DND-41 (cell line): Measurements from ENCODE around the gene ADARB2.

Experiments
- ATAC-seq: fragments of 200-7000 bp; cut with Tn5 transposase; 3 replicates; pipeline ENCODE4 v1.9.1; 2021; ENCODE audit warnings: low read depth; ENCODE audit not compliant: insufficient read depth
- DNase-seq: peaks from one replicate; pipeline ENCODE4 v3.0.0-alpha.2; 2020
- H2AFZ ChIP-seq: 2 replicates; pipeline ENCODE4 v1.6.0; 2012; ENCODE audit warnings: low read depth, low read length
- H3K27ac ChIP-seq: 2 replicates; pipeline ENCODE4 v1.5.1; 2012; ENCODE audit warnings: low read length, inconsistent platforms
- H3K27me3 ChIP-seq: fragments of 200-600 bp; sonication (generic); 2 replicates; pipeline ENCODE4 v1.6.0; 2012; ENCODE audit warnings: low read length, mild to moderate bottlenecking, inconsistent platforms; ENCODE audit not compliant: insufficient read depth, poor library complexity
- H3K36me3 ChIP-seq: 2 replicates; pipeline ENCODE4 v1.5.1; 2012; ENCODE audit warnings: low read length, inconsistent platforms; ENCODE audit not compliant: insufficient read depth
- H3K4me1 ChIP-seq: 2 replicates; pipeline ENCODE4 v1.5.1; 2012; ENCODE audit warnings: mild to moderate bottlenecking, low read length; ENCODE audit not compliant: insufficient read depth
- H3K4me2 ChIP-seq: 2 replicates; pipeline ENCODE4 v1.6.0; 2012; ENCODE audit warnings: mild to moderate bottlenecking, moderate library complexity, low read length, inconsistent platforms; ENCODE audit not compliant: insufficient read depth
- H3K4me3 ChIP-seq, 2 experiments: fragments of 200-600 bp in 1 of 2; shearing (Covaris generic) in 1 of 2; 2 replicates each; pipeline ENCODE4 v1.5.1; 2012 to 2016; ENCODE audit warnings: inconsistent platforms in 2 of 2, low read length in 2 of 2, mild to moderate bottlenecking in 2 of 2, low read depth in 1 of 2, moderate library complexity in 1 of 2
- H3K79me2 ChIP-seq: 2 replicates; pipeline ENCODE4 v1.6.0; 2012; ENCODE audit warnings: low read length, inconsistent platforms; ENCODE audit not compliant: insufficient read depth
- H3K9ac ChIP-seq: 2 replicates; pipeline ENCODE4 v1.6.0; 2012; ENCODE audit warnings: low read depth, mild to moderate bottlenecking, inconsistent platforms, low read length, moderate library complexity
- H3K9me3 ChIP-seq: 2 replicates; pipeline ENCODE4 v1.5.1; 2012; ENCODE audit warnings: low read length, moderate library complexity, mild to moderate bottlenecking, inconsistent platforms; ENCODE audit not compliant: insufficient read depth, severe bottlenecking
- H4K20me1 ChIP-seq: 2 replicates; pipeline ENCODE4 v1.6.0; 2012; ENCODE audit warnings: low read length; ENCODE audit not compliant: insufficient read depth
- CTCF ChIP-seq: IDR thresholded peaks from 2 replicates; pipeline ENCODE4 v1.5.1; 2012; ENCODE audit warnings: borderline replicate concordance, low read length, moderate library complexity, mild to moderate bottlenecking; ENCODE audit not compliant: poor library complexity, severe bottlenecking; ENCODE audit errors: extremely low read depth
- EZH2 ChIP-seq: IDR thresholded peaks from 3 replicates; pipeline ENCODE4 v1.6.1; 2012; ENCODE audit warnings: borderline replicate concordance, low read depth, mild to moderate bottlenecking, moderate library complexity, low read length, inconsistent platforms; ENCODE audit not compliant: severe bottlenecking

ADARB2 gene

DNA sequence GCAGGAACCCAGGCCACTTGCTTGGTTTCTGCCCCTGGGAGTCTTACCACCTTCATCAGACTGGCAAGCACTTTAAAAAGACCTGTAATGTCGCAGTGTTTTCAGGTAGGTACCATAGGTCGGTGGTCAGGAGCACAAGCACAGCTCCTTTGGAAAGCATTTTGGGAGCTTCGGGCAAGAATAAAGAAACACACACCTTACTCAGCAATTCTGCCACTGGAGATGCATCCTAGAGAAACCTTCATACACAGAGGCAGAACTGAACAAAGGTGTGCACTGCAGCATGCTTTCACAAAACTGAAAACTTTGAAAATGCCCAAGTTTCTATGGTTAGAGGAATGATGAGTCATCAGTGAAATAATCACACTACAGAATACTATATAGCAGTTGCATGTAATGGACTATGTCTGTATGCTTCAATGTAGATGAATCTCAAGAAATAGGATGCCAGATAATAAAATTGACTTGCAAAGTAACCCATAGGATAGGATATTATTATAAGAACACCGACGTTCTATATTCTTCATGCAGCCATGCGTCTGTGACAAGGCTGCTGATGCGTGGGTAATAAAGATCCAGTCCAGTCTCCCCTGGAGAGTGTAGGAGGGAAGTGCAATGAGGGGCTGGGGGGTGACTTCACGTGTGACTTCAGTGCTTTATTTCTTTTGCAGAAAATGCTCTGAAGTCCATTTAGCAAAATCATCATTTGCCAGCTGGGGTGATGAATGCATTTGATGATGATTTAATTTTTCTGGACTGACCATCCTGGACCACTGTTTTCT, 371.6 kb downstream of the ADARB2 start:
- no peak for DNase-seq
- Histone ChIP-seq H3K4me1 (peaks cover 15% of the 10 kb centered on the region), H3K27me3 (no peaks in the 10 kb centered on the region), H3K36me3 (no peaks in the 10 kb centered on the region), H3K27ac (no peak overlapping the region), H3K79me2 (no peaks in the 10 kb centered on the region), H3K9me3 (no peaks in the 10 kb centered on the region), H4K20me1 (no peaks in the 10 kb centered on the region), H2AFZ (no peak overlapping the region), H3K9ac (no peak overlapping the region), H3K4me3 (no peak overlapping the region), H3K4me2 (no peak overlapping the region)
- ATAC-seq, result no peak
- TF ChIP-seq CTCF (no peak), EZH2 (no peak)

GRCh38 chr10:1364151-1364910, 373.0 kb downstream of the ADARB2 start:
- Histone ChIP-seq H3K4me3 (no peak overlapping the region), H3K27me3 (no peaks in the 10 kb centered on the region), H3K4me2 (no peak overlapping the region), H3K79me2 (no peaks in the 10 kb centered on the region), H3K27ac (no peak overlapping the region), H3K9me3 (no peaks in the 10 kb centered on the region), H3K4me1 (peaks cover 29% of the 10 kb centered on the region), H3K9ac (no peak overlapping the region), H3K36me3 (no peaks in the 10 kb centered on the region), H2AFZ (no peak overlapping the region), H4K20me1 (no peaks in the 10 kb centered on the region)
- DNase-seq (no peak), ATAC-seq (no peak)
- TF ChIP-seq CTCF, result no peak
- no peak for TF ChIP-seq EZH2

- H3K36me3 ChIP-seq, result no peaks in the 10 kb centered on the region
- peaks cover 37% of the 10 kb centered on the region for H3K4me1 ChIP-seq
- no peak overlapping the region for H3K27ac ChIP-seq
- H3K4me3 ChIP-seq, result no peak overlapping the region
- TF ChIP-seq EZH2 (no peak), CTCF (no peak)
- H2AFZ ChIP-seq, result no peak overlapping the region
- ATAC-seq (no peak), DNase-seq (no peak)
- H4K20me1 ChIP-seq, result no peaks in the 10 kb centered on the region
- H3K4me2 ChIP-seq, result no peak overlapping the region
- H3K9ac ChIP-seq, result no peak overlapping the region
- no peaks in the 10 kb centered on the region for H3K27me3 ChIP-seq
- no peaks in the 10 kb centered on the region for H3K79me2 ChIP-seq
- no peaks in the 10 kb centered on the region for H3K9me3 ChIP-seq
Measured at GRCh38 chr10:1363446-1364121, 373.7 kb downstream of the ADARB2 start.
